K562 (cell line): ENCODE results near the gene GMDS. TPM values are rescaled to one million over a fixed set of nuclear protein-coding genes. Genes with fewer than 3 reads are reported as not detected.

Experiments
- ATAC-seq: fragments of 200-7000 bp; cut with Tn5 transposase; 3 replicates; pipeline ENCODE4 v1.9.1; 2020; ENCODE audit warnings: moderate library complexity
- BruUV-seq: library from RNA; stranded (reverse); fragments of 400-500 nt; replicated peaks from 2 replicates; lab custom pipeline; 2021; lab: Mats Ljungman, UMichigan
- CTCF ChIA-PET: fragments of 300-600 bp; formaldehyde crosslinking; extraction: SDS; loops from one replicate; lab custom pipeline; 2021; ENCODE audit warnings: low intra/inter-chr PET ratio; lab: Yijun Ruan, JAX
- POLR2A ChIA-PET: fragments of 300-600, 350-650 bp; sonication (Branson Sonifier 250); formaldehyde crosslinking; extraction: SDS; loops from one replicate; lab custom pipeline; 2021; ENCODE audit warnings: antibody characterized with exemption, inconsistent platforms; lab: Yijun Ruan, JAX
- DNase-seq, 4 experiments: peaks; one replicate each; pipeline versions ENCODE4 v3.0.0 to v3.0.0-alpha.2; 2011 to 2018; ENCODE audit warnings: low spot score in 3 of 4, mixed read lengths in 3 of 4; ENCODE audit errors: extremely low read depth in 1 of 4
- FAIRE-seq: peaks from 2 replicates; lab custom pipeline; 2011; peaks lifted over from hg19 to GRCh38; lab: Jason Lieb, UNC
- H2AFZ ChIP-seq: 2 replicates; pipeline ENCODE4 v1.6.0; 2011; ENCODE audit warnings: low read depth, low read length, control low read depth, inconsistent platforms
- H3K27ac ChIP-seq: fragments of 200-600 bp; 3 replicates; pipeline ENCODE4 v1.8.0; 2011; ENCODE audit warnings: low read depth, mild to moderate bottlenecking, control low read depth, inconsistent platforms, low read length, moderate library complexity, mixed read lengths; ENCODE audit errors: extremely low read depth
- H3K27me3 ChIP-seq, 2 experiments: fragments of 300-600 bp in 1 of 2; 2 replicates in 1 of 2; 3 replicates in 1 of 2; pipeline versions ENCODE4 v1.6.0 to v1.8.0; 2011; ENCODE audit warnings: inconsistent platforms in 2 of 2, low read length in 2 of 2, mild to moderate bottlenecking in 1 of 2, mixed read lengths in 1 of 2, moderate library complexity in 1 of 2; ENCODE audit not compliant: control insufficient read depth in 2 of 2, insufficient read depth in 2 of 2
- H3K36me3 ChIP-seq: fragments of 300-600 bp; 3 replicates; pipeline ENCODE4 v1.8.0; 2011; ENCODE audit warnings: mild to moderate bottlenecking, low read length, inconsistent platforms; ENCODE audit not compliant: control insufficient read depth, insufficient read depth
- H3K4me1 ChIP-seq, 2 experiments: fragments of 200-600 bp in 1 of 2; replicated peaks in 1 of 2; 2 replicates in 1 of 2; 3 replicates in 1 of 2; pipeline versions ENCODE4 v1.5.1 to v1.8.0; 2011; ENCODE audit warnings: inconsistent platforms in 2 of 2, low read length in 2 of 2, mild to moderate bottlenecking in 1 of 2, mixed read lengths in 1 of 2, moderate library complexity in 1 of 2; ENCODE audit not compliant: control insufficient read depth in 2 of 2, insufficient read depth in 2 of 2
- H3K4me2 ChIP-seq: 2 replicates; pipeline ENCODE4 v1.6.1; 2011; ENCODE audit warnings: low read length, control low read depth, inconsistent platforms, mixed read lengths; ENCODE audit not compliant: insufficient read depth
- H3K4me3 ChIP-seq: fragments of 200-600 bp; sonication (generic), shearing (Covaris generic); 2 replicates; pipeline ENCODE4 v1.5.1; 2016; ENCODE audit warnings: control low read depth, inconsistent platforms
- H3K79me2 ChIP-seq: fragments of 200-600 bp; 3 replicates; pipeline ENCODE4 v1.8.0; 2011; ENCODE audit warnings: low read length, inconsistent platforms; ENCODE audit not compliant: control insufficient read depth, insufficient read depth
- H3K9ac ChIP-seq, 2 experiments: 2 replicates each; pipeline versions ENCODE4 v1.6.0 to v1.6.1; 2011; ENCODE audit warnings: low read depth in 2 of 2, low read length in 2 of 2, control low read depth in 1 of 2, inconsistent platforms in 1 of 2, mild to moderate bottlenecking in 1 of 2, mixed read lengths in 1 of 2; ENCODE audit not compliant: insufficient read depth in 1 of 2
- H3K9me1 ChIP-seq: one replicate; pipeline ENCODE4 v1.6.0; 2011; ENCODE audit warnings: inconsistent platforms, mild to moderate bottlenecking, low read length, moderate library complexity; ENCODE audit not compliant: control insufficient read depth, insufficient read depth
- H3K9me3 ChIP-seq: replicated peaks from 2 replicates; pipeline ENCODE4 v1.5.1; 2011; ENCODE audit warnings: low read depth, low read length, inconsistent platforms; ENCODE audit not compliant: control insufficient read depth, insufficient read depth
- H4K20me1 ChIP-seq: replicated peaks from 2 replicates; pipeline ENCODE4 v1.6.1; 2011; ENCODE audit warnings: low read length, inconsistent platforms, mixed read lengths; ENCODE audit not compliant: control insufficient read depth, insufficient read depth
- EHMT2 ChIP-seq: fragments of 450-650 bp; IDR thresholded peaks from 2 replicates; pipeline ENCODE4 v1.6.1; 2018; ENCODE audit warnings: antibody characterized with exemption
- GTF3C2 ChIP-seq: IDR thresholded peaks from 3 replicates; pipeline ENCODE4 v1.6.1; 2011; ENCODE audit warnings: borderline replicate concordance, mild to moderate bottlenecking, moderate library complexity; ENCODE audit not compliant: insufficient read length; ENCODE audit errors: extremely low read depth
- KDM4B ChIP-seq, 2 experiments: fragments of 450-650 bp in 1 of 2; sonication (generic) in 1 of 2; IDR thresholded peaks; 2 replicates each; pipeline ENCODE4 v1.6.1; 2016 to 2017; ENCODE audit warnings: borderline replicate concordance in 2 of 2, antibody characterized with exemption in 1 of 2, low read depth in 1 of 2, mild to moderate bottlenecking in 1 of 2
- KLF1 ChIP-seq: fragments of 450-650 bp; IDR thresholded peaks from 2 replicates; pipeline ENCODE4 v1.6.1; 2016; ENCODE audit warnings: missing genetic modification characterization, missing compliant biosample characterization
- L3MBTL2 ChIP-seq: fragments of 450-650 bp; IDR thresholded peaks from 2 replicates; pipeline ENCODE4 v1.6.1; 2016; ENCODE audit warnings: mild to moderate bottlenecking, moderate library complexity
- LEF1 ChIP-seq: fragments of 450-650 bp; IDR thresholded peaks from 2 replicates; pipeline ENCODE4 v1.6.1; 2016; ENCODE audit warnings: mild to moderate bottlenecking
- NR1H2 ChIP-seq: sonication (generic); formaldehyde crosslinking; IDR thresholded peaks from 2 replicates; pipeline ENCODE4 v1.4.0; 2020; ENCODE audit warnings: mild to moderate bottlenecking, missing genetic modification reagents
- POLR2B ChIP-seq: fragments of 450-650 bp; IDR thresholded peaks from 2 replicates; pipeline ENCODE4 v1.6.1; 2018; ENCODE audit warnings: low read depth; ENCODE audit not compliant: partially characterized antibody
- RBFOX2 ChIP-seq: fragments of 200-400 bp; formaldehyde crosslinking; IDR thresholded peaks from 2 replicates; pipeline ENCODE4 v1.6.1; 2017; ENCODE audit warnings: low read depth, mild to moderate bottlenecking, low read length, moderate library complexity
- TFAM ChIP-seq: fragments of 250-450 bp; sonication (Bioruptor Pico); conservative IDR thresholded peaks from 2 replicates; pipeline ENCODE4 v1.5.0; 2021; ENCODE audit warnings: mild to moderate bottlenecking, moderate library complexity
- ZFP91 ChIP-seq: sonication (generic); formaldehyde crosslinking; IDR thresholded peaks from 2 replicates; pipeline ENCODE4 v1.8.0; 2022; ENCODE audit warnings: mild to moderate bottlenecking, missing genetic modification reagents
- ZKSCAN8 ChIP-seq: fragments of 200-800 bp; sonication (Bioruptor generic); IDR thresholded peaks from 2 replicates; pipeline ENCODE4 v1.6.1; 2016; ENCODE audit warnings: missing genetic modification characterization, missing compliant biosample characterization
- ZNF124 ChIP-seq: sonication (generic); formaldehyde crosslinking; IDR thresholded peaks from 2 replicates; pipeline ENCODE4 v1.8.1; 2022; ENCODE audit warnings: missing genetic modification reagents
- ZNF174 ChIP-seq: fragments of 250-450 bp; sonication (Bioruptor Pico); IDR thresholded peaks from 2 replicates; pipeline ENCODE4 v1.4.0; 2020; ENCODE audit warnings: mild to moderate bottlenecking
- WGBS: fragments of 100-300 bp; shearing (Covaris generic); methylation state at CpG from one replicate; pipeline ENCODE4 v1.1.6; 2016; ENCODE audit warnings: low coverage, mixed read lengths; ENCODE audit not compliant: insufficient coverage; ENCODE audit errors: missing lambda C conversion rate; 5-methylcytosine and 5-hydroxymethylcytosine counted together
- in situ Hi-C: fragments of 300-500 bp; cut with MboI; formaldehyde crosslinking; loops from 4 replicates; pipeline ENCODE4 v1.15.0; 2018; ENCODE audit warnings: inconsistent platforms, mixed read lengths
- intact Hi-C: fragments of 100-400 bp; cut with micrococcal nuclease; formaldehyde crosslinking; loops from 2 replicates; pipeline ENCODE4 v1.14.2; 2022
- polyA plus RNA-seq, 8 experiments: library from polyadenylated mRNA; depleted of rRNA in 4 of 8; stranded (reverse) in 5 of 8; unstranded in 3 of 8; fragments of >200 nt; fragmentation: Nextera tagmentation in 2 of 8; fragmentation: Illumina TruSeq in 1 of 8; extraction: Ambion mirVana in 2 of 8; extraction: Trizol in 1 of 8; gene quantifications; 2 replicates each; pipeline versions ENCODE4 v1.2.1 to v1.2.3, GENCODE V29; 2011 to 2014; ENCODE audit warnings: inconsistent platforms in 1 of 8, missing spikeins in 1 of 8
- total RNA-seq, 7 experiments: library from RNA; depleted of rRNA in 6 of 7; stranded (reverse); fragments of >200 nt in 6 of 7; fragmentation: Illumina TruSeq in 2 of 7; extraction: Trizol in 2 of 7; gene quantifications; 2 replicates each; pipeline versions ENCODE4 v1.2.1 to v1.2.3, GENCODE V29; 2011 to 2021; ENCODE audit warnings: low replicate concordance in 1 of 7
- TF ChIP-seq, protein P1 (sequence below), 2 experiments: fragments of 200-800 bp in 1 of 2; sonication (Bioruptor generic) in 1 of 2; sonication (generic) in 1 of 2; formaldehyde crosslinking in 1 of 2; IDR thresholded peaks in 1 of 2; conservative IDR thresholded peaks in 1 of 2; 2 replicates each; pipeline versions ENCODE4 v1.5.0 to v1.6.1; 2016 to 2020; ENCODE audit warnings: missing compliant biosample characterization in 1 of 2, missing genetic modification characterization in 1 of 2, missing genetic modification reagents in 1 of 2

The GMDS gene
- total and polyA plus RNA-seq, 9 of the 15 experiments (the other 6 are each of a cell fraction or from before 2014, with no cell fraction given): 0.48 to 31.8 (median 13.4) TPM

- no peak overlapping the region for H3K27ac ChIP-seq
- POLR2A ChIA-PET: interaction anchor here (0.6 to 1.4 kb wide), 2 partner anchors 12 to 850 kb away, joined by 3 to 4 read pairs; partner anchors contain the start of gene WRNIP1
- no peaks in the 10 kb centered on the region for H3K36me3 ChIP-seq
- CTCF ChIA-PET: no interaction called here
- ATAC-seq (peak; percentile 38; the same call in 2 of the 3 replicates), DNase-seq (no peak), FAIRE-seq (no peak)
- H2AFZ ChIP-seq: no peak overlapping the region
- H3K9me1 ChIP-seq: no peaks in the 10 kb centered on the region
- no peak overlapping the region for H3K4me3 ChIP-seq
- no peak overlapping the region for H3K4me2 ChIP-seq
- no peaks in the 10 kb centered on the region for H3K4me1 ChIP-seq
- H3K27me3 ChIP-seq: peaks cover 0 to 18% of the 10 kb centered on the region in 2 experiments; a peak in 1 of 5 replicates
- no TSS peak for BruUV-seq
- no peaks in the 10 kb centered on the region; the same call in 1 of the 2 replicates for H4K20me1 ChIP-seq
- intact Hi-C loops: no loop called here
- in situ Hi-C loops: no loop called here
- no peak overlapping the region for H3K9ac ChIP-seq
- H3K79me2 ChIP-seq: no peaks in the 10 kb centered on the region
- 5% methylated on average over 9 of the region's 9 CpGs for WGBS
- H3K9me3 ChIP-seq: no peaks in the 10 kb centered on the region
- TF ChIP-seq, protein P1, sequence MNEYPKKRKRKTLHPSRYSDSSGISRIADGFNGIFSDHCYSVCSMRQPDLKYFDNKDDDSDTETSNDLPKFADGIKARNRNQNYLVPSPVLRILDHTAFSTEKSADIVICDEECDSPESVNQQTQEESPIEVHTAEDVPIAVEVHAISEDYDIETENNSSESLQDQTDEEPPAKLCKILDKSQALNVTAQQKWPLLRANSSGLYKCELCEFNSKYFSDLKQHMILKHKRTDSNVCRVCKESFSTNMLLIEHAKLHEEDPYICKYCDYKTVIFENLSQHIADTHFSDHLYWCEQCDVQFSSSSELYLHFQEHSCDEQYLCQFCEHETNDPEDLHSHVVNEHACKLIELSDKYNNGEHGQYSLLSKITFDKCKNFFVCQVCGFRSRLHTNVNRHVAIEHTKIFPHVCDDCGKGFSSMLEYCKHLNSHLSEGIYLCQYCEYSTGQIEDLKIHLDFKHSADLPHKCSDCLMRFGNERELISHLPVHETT (CRISPR knock-in tag; conservative IDR thresholded peaks at IDR 0.05 in 1 of 2, IDR thresholded peaks at IDR 0.05 in 1 of 2): no peak
- TF ChIP-seq GTF3C2: no peak
- no peak for TF ChIP-seq ZKSCAN8 (CRISPR knock-in tag)
- TF ChIP-seq NR1H2: no peak
- no peak for TF ChIP-seq ZNF174 (CRISPR knock-in tag)
- no peak for TF ChIP-seq TFAM
- TF ChIP-seq L3MBTL2: no peak
- TF ChIP-seq LEF1: no peak
- TF ChIP-seq EHMT2: no peak
- no peak for TF ChIP-seq KDM4B (IDR thresholded peaks at IDR 0.05; ENCODE audit: borderline replicate concordance in 2 of 2, low read depth in 1 of 2)
- no peak for TF ChIP-seq RBFOX2
- TF ChIP-seq POLR2B: no peak
- TF ChIP-seq ZNF124 (CRISPR knock-in tag): no peak
- no peak for TF ChIP-seq KLF1 (tag)
- no peak for TF ChIP-seq ZFP91
These were observed 330.2 kb downstream of the GMDS start for GRCh38 chr6:1915226-1915625.
